Sigmoid colon (tissue), 7 donors: Measurements from ENCODE around the gene SCN4A. TPM values are rescaled to one million over a fixed set of nuclear protein-coding genes. Genes with fewer than 3 reads are reported as not detected.

Experiments
- DNase-seq: peaks from one replicate; pipeline ENCODE4 v3.0.0-alpha.2; 2019
- H3K27ac ChIP-seq, 4 donors: fragments of 200-600 bp; sonication (generic); one replicate each; pipeline ENCODE4 v1.5.1; 2016 to 2019; ENCODE audit warnings: mild to moderate bottlenecking in 1 of 4
- H3K27me3 ChIP-seq, 3 donors: fragments of 200-600 bp; sonication (generic); one replicate each; pipeline ENCODE4 v1.5.1; 2019; ENCODE audit warnings: mild to moderate bottlenecking in 1 of 3
- H3K36me3 ChIP-seq, 4 donors: fragments of 200-600 bp; sonication (generic); one replicate each; pipeline ENCODE4 v1.5.1; 2016 to 2019
- H3K4me1 ChIP-seq, 4 donors: fragments of 200-600 bp; sonication (generic); one replicate each; pipeline ENCODE4 v1.5.1; 2017 to 2019
- H3K4me3 ChIP-seq, 4 donors: fragments of 200-600 bp; sonication (generic); one replicate each; pipeline ENCODE4 v1.5.1; 2017 to 2019; ENCODE audit warnings: mild to moderate bottlenecking in 2 of 4, moderate library complexity in 1 of 4
- H3K9me3 ChIP-seq, 4 donors: fragments of 200-600 bp in 3 of 4; sonication (generic) in 3 of 4; one replicate each; pipeline versions ENCODE4 v1.5.1 to v1.6.1; 2013 to 2019
- EP300 ChIP-seq, 4 donors: sonication (generic); formaldehyde crosslinking; IDR thresholded peaks; one replicate each; pipeline ENCODE4 v1.6.1; 2017; ENCODE audit warnings: antibody characterized with exemption in 4 of 4
- POLR2A ChIP-seq, 2 donors: fragments of 450-650 bp; IDR thresholded peaks; one replicate each; pipeline ENCODE4 v1.6.1; 2016; ENCODE audit warnings: antibody characterized with exemption in 2 of 2, mild to moderate bottlenecking in 2 of 2, moderate library complexity in 2 of 2
- POLR2AphosphoS5 ChIP-seq, 4 donors: sonication (generic); formaldehyde crosslinking; IDR thresholded peaks; one replicate each; pipeline ENCODE4 v1.6.1; 2017; ENCODE audit warnings: antibody characterized with exemption in 4 of 4
- WGBS, 2 donors: extraction: QIAGEN DNeasy Blood & Tissue Kit; methylation state at CpG; one replicate each; pipeline ENCODE4 v1.1.7; 2013; 5-methylcytosine and 5-hydroxymethylcytosine counted together
- intact Hi-C: fragments of 100-400 bp; cut with DNase I; formaldehyde crosslinking; loops from one replicate; pipeline ENCODE4 v1.15.1; 2023
- polyA plus RNA-seq, 3 donors: library from polyadenylated mRNA; stranded (reverse); fragments of 200-250 nt; gene quantifications; one replicate each; pipeline ENCODE4 v1.2.3, GENCODE V29; 2013
- total RNA-seq, 4 donors: library from RNA; depleted of rRNA; stranded (reverse); fragments of >200 nt; gene quantifications; one replicate each; pipeline ENCODE4 v1.1.0, GENCODE V29; 2016
- TF ChIP-seq, protein P1 (sequence below), 4 experiments: fragments of 450-650 bp in 3 of 4; fragments of 200-600 bp in 1 of 4; IDR thresholded peaks; one replicate each; pipeline ENCODE4 v1.5.1; 2016 to 2019; ENCODE audit warnings: antibody characterized with exemption in 4 of 4, mild to moderate bottlenecking in 3 of 4, moderate library complexity in 2 of 4
- donor health status: healthy with polysubstance abuse.
- donor health status: Bipolar disorder and iron deficiency.
- donor health status: healthy.

SCN4A gene
- total and polyA plus RNA-seq, 7 donors = 0.23 to 4.2 (median 0.70) TPM; not detected in 1

DNA sequence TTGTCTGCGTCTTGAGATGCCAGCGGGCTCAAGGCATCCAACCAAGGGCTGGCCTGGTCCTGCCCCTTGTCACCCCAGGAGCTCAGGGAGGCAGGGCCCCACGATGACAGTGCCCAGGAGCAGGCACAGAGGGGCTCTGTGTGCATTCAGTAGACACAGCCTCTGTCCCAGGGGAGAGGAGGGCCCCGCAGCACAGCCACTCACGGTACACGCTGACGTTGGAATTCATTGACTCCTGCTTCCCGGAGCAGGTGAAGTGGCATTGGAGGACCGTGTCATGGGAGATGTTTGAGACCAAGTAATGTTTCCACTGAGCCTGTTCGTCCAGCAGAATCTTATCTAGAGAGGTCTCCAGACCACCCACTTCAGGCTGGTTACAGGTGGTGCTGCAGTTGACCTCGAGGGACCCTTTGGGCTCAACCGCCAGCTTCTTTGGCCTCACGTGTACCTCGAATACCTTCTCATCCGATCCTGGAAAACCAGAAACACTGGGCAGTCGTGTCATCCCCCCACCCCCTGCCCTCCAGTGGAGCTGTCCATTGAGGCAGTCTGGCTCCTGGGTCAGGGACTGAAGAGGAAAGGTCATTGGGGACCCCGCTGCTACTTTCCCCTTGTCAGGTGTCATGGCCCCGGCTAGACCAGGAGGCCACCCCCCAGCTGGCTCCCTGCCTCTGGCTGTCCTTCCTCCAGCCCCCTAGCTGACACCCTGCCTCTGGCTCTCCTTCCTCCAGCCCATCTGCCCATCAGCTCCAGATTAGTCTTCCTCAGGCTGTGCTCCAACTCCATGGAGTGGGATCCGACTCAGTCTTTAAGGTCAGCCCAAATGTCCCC, 32.4 kb upstream of the SCN4A start:
- Histone ChIP-seq H3K4me3 (no peak overlapping the region), H3K27me3 (peaks cover 0 to 3% (median 0%) of the 10 kb centered on the region in 3 donors), H3K4me1 (peaks cover 0 to 5% (median 0%) of the 10 kb centered on the region in 4 donors), H3K9me3 (no peaks in the 10 kb centered on the region), H3K36me3 (no peaks in the 10 kb centered on the region), H3K27ac (peak overlapping the region in 2 of 4 donors; percentile 10 to 57)
- TF ChIP-seq, protein P1, sequence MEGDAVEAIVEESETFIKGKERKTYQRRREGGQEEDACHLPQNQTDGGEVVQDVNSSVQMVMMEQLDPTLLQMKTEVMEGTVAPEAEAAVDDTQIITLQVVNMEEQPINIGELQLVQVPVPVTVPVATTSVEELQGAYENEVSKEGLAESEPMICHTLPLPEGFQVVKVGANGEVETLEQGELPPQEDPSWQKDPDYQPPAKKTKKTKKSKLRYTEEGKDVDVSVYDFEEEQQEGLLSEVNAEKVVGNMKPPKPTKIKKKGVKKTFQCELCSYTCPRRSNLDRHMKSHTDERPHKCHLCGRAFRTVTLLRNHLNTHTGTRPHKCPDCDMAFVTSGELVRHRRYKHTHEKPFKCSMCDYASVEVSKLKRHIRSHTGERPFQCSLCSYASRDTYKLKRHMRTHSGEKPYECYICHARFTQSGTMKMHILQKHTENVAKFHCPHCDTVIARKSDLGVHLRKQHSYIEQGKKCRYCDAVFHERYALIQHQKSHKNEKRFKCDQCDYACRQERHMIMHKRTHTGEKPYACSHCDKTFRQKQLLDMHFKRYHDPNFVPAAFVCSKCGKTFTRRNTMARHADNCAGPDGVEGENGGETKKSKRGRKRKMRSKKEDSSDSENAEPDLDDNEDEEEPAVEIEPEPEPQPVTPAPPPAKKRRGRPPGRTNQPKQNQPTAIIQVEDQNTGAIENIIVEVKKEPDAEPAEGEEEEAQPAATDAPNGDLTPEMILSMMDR (IDR thresholded peaks at IDR 0.05) = no peak
- TF ChIP-seq EP300 (IDR thresholded peaks at IDR 0.05) (no peak), POLR2AphosphoS5 (IDR thresholded peaks at IDR 0.05) (no peak), POLR2A (IDR thresholded peaks at IDR 0.05) (no peak)
- DNase-seq = peak; percentile 59
- intact Hi-C loops = no loop called here
- WGBS, 2 donors = 84 to 85% methylated on average over 19 of the region's 19 CpGs

DNA sequence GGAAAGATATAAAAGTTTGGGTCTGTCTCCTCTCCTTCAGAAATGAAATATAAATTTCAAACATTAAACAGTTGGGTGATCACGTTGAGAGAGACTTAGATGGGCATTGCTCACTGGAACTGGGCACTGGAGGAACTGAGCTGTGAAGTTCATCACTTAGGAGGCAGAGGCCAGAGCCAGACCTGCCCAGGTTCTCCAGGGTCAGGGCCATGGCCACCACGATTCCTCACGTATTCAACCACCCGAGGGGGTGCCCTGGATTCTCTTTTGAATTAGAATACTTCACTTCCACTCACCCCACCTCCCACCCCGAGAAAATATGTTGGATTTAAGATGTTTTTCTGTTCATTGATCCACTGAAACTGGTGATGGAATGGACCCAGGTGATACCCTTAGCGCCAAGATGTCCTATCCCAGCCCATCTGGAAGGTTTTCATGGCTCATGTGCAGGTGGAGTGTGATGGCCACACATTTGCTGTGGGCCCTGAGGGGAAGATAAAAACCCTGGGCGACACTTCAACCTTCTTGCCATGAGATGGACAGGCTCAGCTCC, 31.6 kb upstream of the SCN4A start:
- no peaks in the 10 kb centered on the region for H3K36me3 ChIP-seq
- peaks cover 2 to 12% (median 8%) of the 10 kb centered on the region in 3 donors for H3K27me3 ChIP-seq
- DNase-seq = peak; percentile 37
- WGBS, 2 donors = 93% methylated on average over 7 of the region's 7 CpGs
- no peaks in the 10 kb centered on the region for H3K9me3 ChIP-seq
- H3K27ac ChIP-seq = no peak overlapping the region
- intact Hi-C loops = no loop called here
- TF ChIP-seq, protein P1 (IDR thresholded peaks at IDR 0.05) = no peak
- H3K4me3 ChIP-seq = no peak overlapping the region
- H3K4me1 ChIP-seq = peaks cover 0 to 5% (median 0%) of the 10 kb centered on the region in 4 donors

DNA sequence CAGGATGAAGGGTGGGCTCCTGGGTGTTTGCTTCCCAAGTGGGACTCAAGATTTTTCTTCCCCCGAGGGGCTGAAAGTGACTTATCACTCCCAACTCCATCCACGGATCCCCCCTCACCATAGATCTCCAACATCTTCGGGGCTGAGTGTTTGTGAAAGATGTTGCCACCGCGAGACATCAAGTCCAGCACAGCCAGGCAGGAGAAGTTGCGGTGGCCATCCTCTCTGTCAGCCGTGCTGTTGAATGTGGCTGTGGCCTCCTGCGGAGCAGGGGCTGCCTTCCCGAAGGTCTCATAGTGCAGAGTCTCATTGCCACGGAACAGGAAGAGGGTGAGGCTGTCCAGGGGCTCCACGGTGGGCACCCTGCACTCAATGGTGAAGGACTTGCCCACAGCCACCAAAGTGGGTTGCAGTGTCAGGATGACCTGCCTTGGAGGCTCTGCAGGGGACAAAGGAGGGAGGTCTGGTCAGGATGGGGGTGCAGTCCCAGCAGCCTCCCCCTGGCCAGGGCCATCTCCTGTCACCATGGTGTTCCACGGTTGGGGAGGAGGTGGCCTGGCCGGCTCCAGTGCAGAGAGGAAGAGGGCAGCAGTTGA, 30.9 kb upstream of the SCN4A start:
- no peaks in the 10 kb centered on the region for H3K9me3 ChIP-seq
- 91 to 92% methylated on average over 13 of the region's 13 CpGs for WGBS, 2 donors
- peaks cover 7 to 18% (median 14%) of the 10 kb centered on the region in 3 donors for H3K27me3 ChIP-seq
- no peak overlapping the region for H3K4me3 ChIP-seq
- DNase-seq = peak; percentile 56
- H3K4me1 ChIP-seq = peaks cover 0 to 8% (median 4%) of the 10 kb centered on the region in 4 donors
- TF ChIP-seq POLR2A (IDR thresholded peaks at IDR 0.05) (no peak), EP300 (IDR thresholded peaks at IDR 0.05) (no peak), POLR2AphosphoS5 (IDR thresholded peaks at IDR 0.05) (no peak)
- TF ChIP-seq, protein P1 (IDR thresholded peaks at IDR 0.05) = no peak
- intact Hi-C loops = no loop called here
- no peak overlapping the region for H3K27ac ChIP-seq
- no peaks in the 10 kb centered on the region for H3K36me3 ChIP-seq

DNA sequence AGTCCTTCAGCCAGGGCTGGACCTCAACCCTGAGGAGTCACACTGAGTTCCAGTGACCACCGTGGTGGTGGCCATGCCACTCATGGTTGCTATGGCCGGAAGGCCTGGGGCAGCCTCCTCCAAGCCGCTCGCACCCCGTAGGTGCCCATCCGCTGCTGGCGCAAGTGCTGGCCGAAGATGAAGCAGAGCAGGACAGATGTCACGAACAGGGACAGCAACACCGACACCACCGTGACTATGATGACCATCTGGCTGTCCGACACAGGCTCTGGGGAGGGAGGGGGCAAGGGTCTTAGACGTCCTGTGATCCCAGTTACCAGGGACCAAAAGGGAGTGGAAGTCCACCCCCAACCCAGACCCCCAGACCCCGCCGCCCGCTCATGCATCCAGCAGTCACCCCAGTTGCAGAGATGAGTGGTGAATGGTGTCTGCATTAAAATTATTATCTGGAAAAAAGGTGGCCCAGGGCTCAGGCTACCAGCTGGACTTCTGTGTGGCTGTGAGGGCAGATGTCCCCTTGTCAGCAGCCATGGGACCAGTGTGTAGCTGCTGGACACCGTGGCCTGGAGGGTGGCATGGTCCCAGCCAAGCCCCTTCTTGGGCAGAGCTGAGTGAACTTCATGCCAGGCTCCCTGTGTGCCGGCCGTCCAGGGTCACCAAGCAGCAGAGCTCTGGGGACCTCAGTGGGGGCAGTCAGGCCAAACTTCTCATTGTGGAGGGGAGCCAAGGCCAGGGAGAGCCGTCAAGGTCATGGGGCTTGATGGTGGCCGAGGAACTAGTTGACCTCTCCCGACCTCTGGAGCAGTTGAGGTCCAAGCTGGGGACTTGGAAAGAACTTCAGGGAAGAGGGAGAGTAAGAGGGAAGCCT, 30.2 kb upstream of the SCN4A start:
- Histone ChIP-seq H3K9me3 (no peaks in the 10 kb centered on the region), H3K4me1 (peaks cover 0 to 11% (median 11%) of the 10 kb centered on the region in 4 donors), H3K27me3 (peaks cover 14 to 26% (median 22%) of the 10 kb centered on the region in 3 donors), H3K36me3 (no peaks in the 10 kb centered on the region), H3K4me3 (no peak overlapping the region), H3K27ac (peak overlapping the region in 2 of 4 donors; percentile 24 to 69)
- intact Hi-C loops = no loop called here
- TF ChIP-seq EP300 (IDR thresholded peaks at IDR 0.05) (no peak), POLR2A (IDR thresholded peaks at IDR 0.05) (no peak), POLR2AphosphoS5 (IDR thresholded peaks at IDR 0.05) (no peak)
- TF ChIP-seq, protein P1 (IDR thresholded peaks at IDR 0.05) = no peak
- peak; percentile 64 for DNase-seq
- WGBS, 2 donors = 94% methylated on average over 22 of the region's 22 CpGs
